Activated naive CD4-positive, alpha-beta T cell treated with anti-CD3 and anti-CD28 coated beads, Interleukin-2, amount 10 ng/mL, durations not matched to agents 7 days and 5 days (primary cell): ENCODE data around the gene FKBP1B.
A peak's percentile ranks its signal among the peaks of the same experiment; 100 is the strongest.
"Not testable (repeated sequence)": the region's sequence is repeated elsewhere in the genome, so short reads cannot be mapped to it uniquely, and the experiment has no call there.

Experiments
- CTCF ChIA-PET: fragments of 350-600 bp; sonication (Branson Sonifier 250); formaldehyde crosslinking; loops from one replicate; lab custom pipeline; 2021; ENCODE audit warnings: antibody characterized with exemption; lab: Charles Lee
- DNase-seq: peaks from one replicate; pipeline ENCODE4 v3.0.0-alpha.2; 2020
- H3K27ac Mint-ChIP-seq: one replicate; pipeline ENCODE4 v1.8.0; 2021; ENCODE audit warnings: mild to moderate bottlenecking, moderate library complexity, mixed read lengths
- H3K27me3 Mint-ChIP-seq: one replicate; pipeline ENCODE4 v1.8.0; 2021; ENCODE audit warnings: mild to moderate bottlenecking, mixed read lengths
- H3K36me3 Mint-ChIP-seq: one replicate; pipeline ENCODE4 v1.8.0; 2021; ENCODE audit warnings: mixed read lengths
- H3K4me1 Mint-ChIP-seq: one replicate; pipeline ENCODE4 v1.8.0; 2021; ENCODE audit warnings: mixed read lengths
- H3K4me3 Mint-ChIP-seq: one replicate; pipeline ENCODE4 v1.8.0; 2021; ENCODE audit warnings: mild to moderate bottlenecking, moderate library complexity, mixed read lengths
- H3K9me3 Mint-ChIP-seq: one replicate; pipeline ENCODE4 v1.8.0; 2021; ENCODE audit warnings: mixed read lengths

FKBP1B gene

GRCh38 chr2:24049485-24050021 is at the start of gene FKBP1B:
FKBP1B (plus strand) TSS chr2:24049741; CDS start chr2:24049850, 109 bp downstream.
- CTCF ChIA-PET, result interaction anchor here (0.9 to 1.2 kb wide), 2 partner anchors 225 to 229 kb away, joined by 3 read pairs; no protein-coding TSS in a partner anchor

GRCh38 chr2:24007693-24008092 is 41.8 kb upstream of the FKBP1B start:
- Mint-ChIP-seq H3K9me3 (no peaks in the 10 kb centered on the region), H3K36me3 (no peaks in the 10 kb centered on the region), H3K27me3 (peaks cover 45% of the 10 kb centered on the region), H3K27ac (no peak overlapping the region), H3K4me3 (no peak overlapping the region), H3K4me1 (peaks cover 2% of the 10 kb centered on the region)
- DNase-seq, result no peak
- CTCF ChIA-PET, result no interaction called here

More at GRCh38 chr2:24049485-24050021, at the start of gene FKBP1B:
- peaks cover 35% of the 10 kb centered on the region for H3K4me1 Mint-ChIP-seq
- H3K4me3 Mint-ChIP-seq, result no peak within 1 kb of the TSS
- H3K27me3 Mint-ChIP-seq, result peaks cover 11% of the 10 kb centered on the region
- peaks cover 2% of the 10 kb centered on the region for H3K36me3 Mint-ChIP-seq
- H3K27ac Mint-ChIP-seq, result no peak within 1 kb of the TSS
- DNase-seq, result peak; percentile 74
- H3K9me3 Mint-ChIP-seq, result no peaks in the 10 kb centered on the region

GRCh38 chr2:24008672-24009366 is 40.7 kb upstream of the FKBP1B start:
- no peaks in the 10 kb centered on the region for H3K36me3 Mint-ChIP-seq
- H3K4me3 Mint-ChIP-seq, result no peak overlapping the region
- H3K27ac Mint-ChIP-seq, result no peak overlapping the region
- peaks cover 2% of the 10 kb centered on the region for H3K4me1 Mint-ChIP-seq
- H3K9me3 Mint-ChIP-seq, result no peaks in the 10 kb centered on the region
- peaks cover 55% of the 10 kb centered on the region for H3K27me3 Mint-ChIP-seq
- CTCF ChIA-PET, result interaction anchor here (1.7 kb wide), 1 partner anchor 184 kb away, joined by 4 read pairs; no protein-coding TSS in a partner anchor
- no peak for DNase-seq

GRCh38 chr2:24009367-24009679 is 40.2 kb upstream of the FKBP1B start:
- no peak for DNase-seq
- no peak overlapping the region for H3K4me3 Mint-ChIP-seq
- CTCF ChIA-PET, result interaction anchor here (1.7 kb wide), 1 partner anchor 185 kb away, joined by 4 read pairs; no protein-coding TSS in a partner anchor
- no peaks in the 10 kb centered on the region for H3K36me3 Mint-ChIP-seq
- H3K4me1 Mint-ChIP-seq, result peaks cover 2% of the 10 kb centered on the region
- peaks cover 55% of the 10 kb centered on the region for H3K27me3 Mint-ChIP-seq
- no peaks in the 10 kb centered on the region for H3K9me3 Mint-ChIP-seq
- no peak overlapping the region for H3K27ac Mint-ChIP-seq

- Mint-ChIP-seq H3K4me1 (peaks cover 2% of the 10 kb centered on the region), H3K9me3 (no peaks in the 10 kb centered on the region), H3K4me3 (no peak within 1 kb of the TSS), H3K27ac (no peak within 1 kb of the TSS), H3K27me3 (peaks cover 55% of the 10 kb centered on the region), H3K36me3 (no peaks in the 10 kb centered on the region)
- CTCF ChIA-PET, result interaction anchor here (1.7 kb wide), 1 partner anchor 185 kb away, joined by 4 read pairs; no protein-coding TSS in a partner anchor
- DNase-seq, result no peak
Observed at GRCh38 chr2:24009680-24010476, 39.7 kb upstream of the FKBP1B start, which contains the start of gene MFSD2B. MFSD2B (plus strand) TSS chr2:24010085; CDS start chr2:24010097, 12 bp downstream.

- CTCF ChIA-PET, result interaction anchor here (1.7 kb wide), 1 partner anchor 186 kb away, joined by 4 read pairs; no protein-coding TSS in a partner anchor
- Mint-ChIP-seq H3K4me3 (no peak overlapping the region), H3K27me3 (peaks cover 55% of the 10 kb centered on the region), H3K36me3 (no peaks in the 10 kb centered on the region), H3K4me1 (peaks cover 2% of the 10 kb centered on the region), H3K9me3 (no peaks in the 10 kb centered on the region), H3K27ac (no peak overlapping the region)
- no peak for DNase-seq
Observed at GRCh38 chr2:24010477-24011249, 38.9 kb upstream of the FKBP1B start.

GRCh38 chr2:24011250-24012104 is 38.1 kb upstream of the FKBP1B start:
- peaks cover 2% of the 10 kb centered on the region for H3K4me1 Mint-ChIP-seq
- H3K27ac Mint-ChIP-seq, result no peak overlapping the region
- DNase-seq, result no peak
- no peak overlapping the region for H3K4me3 Mint-ChIP-seq
- CTCF ChIA-PET, result no interaction called here
- H3K36me3 Mint-ChIP-seq, result no peaks in the 10 kb centered on the region
- H3K9me3 Mint-ChIP-seq, result no peaks in the 10 kb centered on the region
- H3K27me3 Mint-ChIP-seq, result peaks cover 55% of the 10 kb centered on the region

GRCh38 chr2:24012521-24013188 is 36.9 kb upstream of the FKBP1B start:
- Mint-ChIP-seq H3K9me3 (no peaks in the 10 kb centered on the region), H3K27ac (no peak overlapping the region), H3K36me3 (no peaks in the 10 kb centered on the region), H3K4me1 (peaks cover 2% of the 10 kb centered on the region), H3K4me3 (no peak overlapping the region), H3K27me3 (peaks cover 55% of the 10 kb centered on the region)
- CTCF ChIA-PET, result no interaction called here
- DNase-seq, result no peak

GRCh38 chr2:24014902-24015301 is 34.6 kb upstream of the FKBP1B start:
- H3K4me1 Mint-ChIP-seq, CTCF ChIA-PET, H3K9me3 Mint-ChIP-seq, H3K4me3 Mint-ChIP-seq, H3K36me3 Mint-ChIP-seq, H3K27ac Mint-ChIP-seq, DNase-seq: not testable (repeated sequence)
- peaks cover 38% of the 10 kb centered on the region for H3K27me3 Mint-ChIP-seq

- Mint-ChIP-seq H3K36me3 (no peaks in the 10 kb centered on the region), H3K4me3 (no peak overlapping the region), H3K9me3 (no peaks in the 10 kb centered on the region), H3K4me1 (no peaks in the 10 kb centered on the region), H3K27me3 (peaks cover 29% of the 10 kb centered on the region), H3K27ac (no peak overlapping the region)
- CTCF ChIA-PET, result interaction anchor here (0.7 kb wide), 1 partner anchor 289 kb away, joined by 3 read pairs; no protein-coding TSS in a partner anchor
- DNase-seq, result no peak
Observed at GRCh38 chr2:24015562-24016375, 33.8 kb upstream of the FKBP1B start.

GRCh38 chr2:24016376-24016761 is 33.2 kb upstream of the FKBP1B start:
- Mint-ChIP-seq H3K4me3 (no peak overlapping the region), H3K9me3 (no peaks in the 10 kb centered on the region), H3K27me3 (peaks cover 23% of the 10 kb centered on the region), H3K36me3 (no peaks in the 10 kb centered on the region), H3K27ac (no peak overlapping the region), H3K4me1 (no peaks in the 10 kb centered on the region)
- DNase-seq, result no peak
- CTCF ChIA-PET, result no interaction called here
